Psoas muscle (tissue), 8 donors: ENCODE measurements around the gene ABHD1. TPM values are rescaled to one million over a fixed set of nuclear protein-coding genes. Genes with fewer than 3 reads are reported as not detected.

ENCODE experiments used
- ATAC-seq, 4 donors: fragments of 200-7000 bp; cut with Tn5 transposase; one replicate each; pipeline ENCODE4 v1.9.1; 2020; ENCODE audit warnings: moderate library complexity in 3 of 4, mild to moderate bottlenecking in 2 of 4
- DNase-seq, 2 donors: peaks; one replicate each; pipeline ENCODE4 v3.0.0-alpha.2; 2020
- H3K27ac ChIP-seq: fragments of 200-600 bp; one replicate; pipeline ENCODE4 v1.8.0; 2022
- H3K27me3 ChIP-seq, 3 donors: fragments of 200-600 bp in 1 of 3; one replicate each; pipeline versions ENCODE4 v1.6.1 to v1.8.0; 2013 to 2022; ENCODE audit warnings: low read length in 2 of 3, mild to moderate bottlenecking in 2 of 3, moderate library complexity in 1 of 3; ENCODE audit not compliant: insufficient read depth in 3 of 3
- H3K36me3 ChIP-seq, 2 donors: fragments of 200-600 bp in 1 of 2; one replicate each; pipeline versions ENCODE4 v1.6.1 to v1.8.0; 2013 to 2022; ENCODE audit warnings: low read depth in 1 of 2, mild to moderate bottlenecking in 1 of 2, moderate library complexity in 1 of 2; ENCODE audit not compliant: insufficient read depth in 1 of 2
- H3K4me1 ChIP-seq: fragments of 200-600 bp; one replicate; pipeline ENCODE4 v1.8.0; 2022
- H3K4me3 ChIP-seq: fragments of 200-600 bp; one replicate; pipeline ENCODE4 v1.8.0; 2022; ENCODE audit warnings: mild to moderate bottlenecking
- H3K9me3 ChIP-seq: fragments of 200-600 bp; one replicate; pipeline ENCODE4 v1.8.0; 2022
- CTCF ChIP-seq: fragments of 200-600 bp; IDR thresholded peaks from one replicate; pipeline ENCODE4 v1.8.0; 2022; ENCODE audit warnings: antibody characterized with exemption
- WGBS, 3 donors: extraction: QIAGEN DNeasy Blood & Tissue Kit; methylation state at CpG; one replicate each; pipeline versions ENCODE4 v1.1.6 to v1.1.7; 2013; 5-methylcytosine and 5-hydroxymethylcytosine counted together
- intact Hi-C, 2 donors: fragments of 100-400 bp; cut with DNase I; formaldehyde crosslinking; loops; one replicate each; pipeline versions ENCODE4 v1.11.0 to v1.14.2; 2022
- polyA plus RNA-seq, 3 donors: library from polyadenylated mRNA; stranded (reverse); fragments of 200-250 nt; gene quantifications; one replicate each; pipeline ENCODE4 v1.2.3, GENCODE V29; 2013
- total RNA-seq, 4 donors: library from RNA; stranded (reverse); fragmentation: NEBNext Ultra II Directional in 2 of 4; extraction: Animal tissue kit (Norgen Biotek cat#: 25700) in 2 of 4; gene quantifications; one replicate each; pipeline versions ENCODE4 v1.2.1 to v1.2.4, GENCODE V29; 2021 to 2023
- donor health status: healthy with polysubstance abuse.
- donor health status: DM: no; HTN: no; CAD: no; lungs with moderate emphysema.
- donor health status: Bipolar disorder and iron deficiency.
- donor health status: healthy.
- donor health status: DM: yes; HTN: yes; CAD: no.
- donor health status: DM: no; HTN: no; CAD: no.
- donor health status: DM: no; HTN: no; CAD: no.
- donor health status: DM: yes; HTN: yes; CAD: no.

The ABHD1 gene
- total and polyA plus RNA-seq, 7 donors, result 1.4 to 4.5 (median 3.8) TPM

DNA sequence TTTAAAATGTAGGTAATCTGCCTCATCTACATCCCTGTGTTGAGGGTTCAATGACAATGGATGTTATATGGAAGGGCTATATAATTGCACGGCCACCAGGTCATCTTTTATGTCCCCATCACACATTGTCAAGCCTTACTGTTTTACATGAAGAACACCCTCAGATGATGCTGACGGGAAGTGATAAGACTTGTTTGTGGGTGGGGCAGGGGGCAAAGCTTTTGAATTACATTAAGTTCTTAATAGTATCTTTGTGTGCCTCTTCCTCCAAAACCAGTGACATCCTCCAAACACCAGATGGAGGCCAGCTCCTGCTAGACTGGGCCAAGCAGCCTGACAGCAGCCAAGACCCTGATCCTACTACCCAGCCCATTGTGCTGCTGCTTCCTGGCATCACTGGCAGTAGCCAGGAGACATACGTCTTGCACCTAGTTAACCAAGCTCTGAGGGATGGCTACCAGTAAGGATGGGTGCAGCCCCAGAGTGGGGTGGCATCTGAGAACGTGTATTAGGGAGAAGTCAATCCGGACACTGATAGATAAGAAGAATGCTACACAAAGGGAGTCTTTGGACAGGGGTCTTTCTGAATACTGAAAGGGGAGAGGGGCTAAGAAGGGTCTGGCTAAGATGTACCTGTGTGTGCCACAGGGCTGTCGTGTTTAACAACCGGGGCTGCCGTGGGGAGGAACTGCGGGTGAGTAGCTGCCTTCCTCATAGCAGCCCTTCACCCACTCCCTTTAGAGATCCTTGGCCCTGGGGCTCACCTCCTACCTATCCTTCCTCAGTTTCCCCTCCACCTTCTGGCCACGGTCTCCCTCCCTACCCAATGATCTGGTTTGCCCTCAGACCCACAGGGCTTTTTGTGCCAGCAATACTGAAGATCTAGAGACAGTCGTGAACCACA is 5.3 kb downstream of the ABHD1 start:
- H3K27ac ChIP-seq, result no peak overlapping the region
- peaks cover 19% of the 10 kb centered on the region for H3K4me1 ChIP-seq
- no peak for ATAC-seq
- no peak for DNase-seq
- intact Hi-C loops, result no loop called here
- 60 to 72% (median 62%) methylated on average over 11 of the region's 11 CpGs for WGBS, 3 donors
- H3K9me3 ChIP-seq, result no peaks in the 10 kb centered on the region
- H3K4me3 ChIP-seq, result no peak overlapping the region
- no peak for TF ChIP-seq CTCF
- H3K27me3 ChIP-seq, result no peaks in the 10 kb centered on the region
- H3K36me3 ChIP-seq, result peaks cover 0 to 41% of the 10 kb centered on the region in 2 donors

DNA sequence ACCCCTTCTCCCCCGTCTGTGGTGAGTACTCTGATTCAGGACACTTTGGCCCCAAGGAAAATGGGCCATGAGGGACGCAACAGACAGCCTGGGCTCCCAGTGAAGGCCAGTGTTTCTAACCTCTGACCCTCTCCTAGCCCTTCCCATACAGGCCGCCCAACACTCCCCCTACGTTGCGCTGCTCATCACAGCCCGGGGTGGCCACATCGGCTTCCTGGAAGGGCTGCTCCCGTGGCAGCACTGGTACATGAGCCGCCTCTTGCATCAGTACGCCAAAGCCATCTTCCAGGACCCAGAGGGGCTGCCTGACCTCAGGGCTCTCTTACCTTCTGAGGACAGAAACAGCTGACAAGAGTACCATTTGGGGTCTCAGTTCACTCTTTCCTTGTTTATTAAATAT is 6.8 kb downstream of the ABHD1 start:
- no peak overlapping the region for H3K4me3 ChIP-seq
- no peaks in the 10 kb centered on the region for H3K9me3 ChIP-seq
- H3K4me1 ChIP-seq, result peaks cover 19% of the 10 kb centered on the region
- no peak for ATAC-seq
- H3K27ac ChIP-seq, result no peak overlapping the region
- TF ChIP-seq CTCF, result no peak
- DNase-seq, result no peak
- WGBS, 3 donors, result 85 to 90% (median 89%) methylated on average over 10 of the region's 10 CpGs
- H3K36me3 ChIP-seq, result peaks cover 0 to 41% of the 10 kb centered on the region in 2 donors
- intact Hi-C loops, result loop anchor here in 1 of 2 donors (5.0 kb wide), 1 partner anchor 82 kb away; the partner anchor contains the start of genes ATRAID and SLC5A6
- no peaks in the 10 kb centered on the region for H3K27me3 ChIP-seq

DNA sequence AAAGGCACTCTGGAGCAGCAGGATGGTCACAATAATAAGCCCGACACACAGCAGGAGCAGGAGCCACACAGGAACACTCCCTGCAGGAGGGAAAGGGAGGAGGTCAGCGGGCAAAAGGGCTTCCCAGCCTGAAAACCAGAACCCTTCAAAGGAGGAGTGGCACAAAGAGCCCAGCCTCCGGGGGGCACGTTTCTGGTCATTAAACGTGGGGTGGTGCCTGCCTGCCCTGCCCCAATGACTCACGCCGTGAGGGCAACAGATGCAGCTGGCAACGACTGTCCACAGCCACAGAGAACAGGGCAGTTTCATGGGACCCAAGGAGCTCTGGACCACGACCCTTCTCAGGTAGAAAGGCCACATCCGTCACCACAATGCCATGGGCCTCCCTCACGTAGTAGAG is 7.8 kb downstream of the ABHD1 start:
- Histone ChIP-seq H3K4me1 (peaks cover 12% of the 10 kb centered on the region), H3K27me3 (no peaks in the 10 kb centered on the region), H3K36me3 (peaks cover 0 to 41% of the 10 kb centered on the region in 2 donors), H3K4me3 (no peak overlapping the region), H3K9me3 (no peaks in the 10 kb centered on the region), H3K27ac (no peak overlapping the region)
- DNase-seq (no peak), ATAC-seq (no peak)
- intact Hi-C loops, result loop anchor here in 1 of 2 donors (5.0 kb wide), 1 partner anchor 81 kb away; the partner anchor contains the start of genes ATRAID and SLC5A6
- no peak for TF ChIP-seq CTCF
- WGBS, 3 donors, result 79 to 86% (median 81%) methylated on average over 11 of the region's 11 CpGs

GRCh38 chr2:27133195-27133875 is 9.7 kb downstream of the ABHD1 start:
- ATAC-seq (peak; percentile 29 to 67 (median 52)), DNase-seq (peak; percentile 41 to 84)
- 29 to 35% (median 29%) methylated on average over 14 of the region's 14 CpGs for WGBS, 3 donors

More at GRCh38 chr2:27133195-27133875, 9.7 kb downstream of the ABHD1 start:
- peak overlapping the region; percentile 92 for H3K4me3 ChIP-seq
- H3K4me1 ChIP-seq, result peaks cover 12% of the 10 kb centered on the region
- no peaks in the 10 kb centered on the region for H3K27me3 ChIP-seq
- intact Hi-C loops, result loop anchor here in 1 of 2 donors (5.0 kb wide), 1 partner anchor 79 kb away; the partner anchor contains the start of genes ATRAID and SLC5A6
- peaks cover 0 to 41% of the 10 kb centered on the region in 2 donors for H3K36me3 ChIP-seq
- no peaks in the 10 kb centered on the region for H3K9me3 ChIP-seq
- TF ChIP-seq CTCF, result no peak
- H3K27ac ChIP-seq, result peak overlapping the region; percentile 94
